Measurements from ENCODE around the gene AMIGO2. TPM values are rescaled to one million over a fixed set of nuclear protein-coding genes. Genes with fewer than 3 reads are reported as not detected.

Gene AMIGO2
- total RNA-seq, 1 experiment from 2014 or later, result 6.5 TPM

GRCh38 chr12:47123730-47124129 is 44.0 kb upstream of the AMIGO2 start:
- POLR2A ChIA-PET, result no interaction called here

More at GRCh38 chr12:47123730-47124129, 44.0 kb upstream of the AMIGO2 start:
- CTCF ChIA-PET, result no interaction called here
- no peaks in the 10 kb centered on the region for H3K36me3 Mint-ChIP-seq
- H3K4me1 Mint-ChIP-seq, result no peaks in the 10 kb centered on the region
- DNase-seq (ENCODE audit: low spot score) (no peak), ATAC-seq (no peak)
- 0 out of 2 replicates have a peak, but pooled peaks cover 2% of the 10 kb centered on the region for H3K9me3 Mint-ChIP-seq
- H3K27ac Mint-ChIP-seq, result no peak overlapping the region
- H3K27me3 Mint-ChIP-seq (ENCODE audit: low read depth), result no peaks in the 10 kb centered on the region
- H3K4me3 Mint-ChIP-seq, result no peak overlapping the region
- TF ChIP-seq ZNF416 (CRISPR knock-in tag; IDR thresholded peaks at IDR 0.05) (no peak), SOX15 (CRISPR knock-in tag; IDR thresholded peaks at IDR 0.05) (no peak), OVOL2 (CRISPR knock-in tag; IDR thresholded peaks at IDR 0.05; ENCODE audit: borderline replicate concordance) (no peak), JAZF1 (CRISPR knock-in tag; IDR thresholded peaks at IDR 0.05) (no peak), FOXP4 (CRISPR knock-in tag; IDR thresholded peaks at IDR 0.05) (no peak), ESRRA (CRISPR knock-in tag; IDR thresholded peaks at IDR 0.05; ENCODE audit: borderline replicate concordance) (no peak), EMX1 (CRISPR knock-in tag; IDR thresholded peaks at IDR 0.05) (no peak), ZNF512 (CRISPR knock-in tag; IDR thresholded peaks at IDR 0.05; ENCODE audit: borderline replicate concordance) (no peak), RELA (CRISPR knock-in tag; IDR thresholded peaks at IDR 0.05; ENCODE audit: borderline replicate concordance) (no peak), SMAD4 (CRISPR knock-in tag; IDR thresholded peaks at IDR 0.05) (no peak), ZNF671 (CRISPR knock-in tag; IDR thresholded peaks at IDR 0.05) (no peak), NR3C1 (CRISPR knock-in tag; conservative IDR thresholded peaks at IDR 0.05; ENCODE audit: low read depth) (no peak), E2F1 (CRISPR knock-in tag; IDR thresholded peaks at IDR 0.05) (no peak), TEAD4 (CRISPR knock-in tag; IDR thresholded peaks at IDR 0.05) (no peak), MAX (CRISPR knock-in tag; IDR thresholded peaks at IDR 0.05) (no peak), E2F4 (CRISPR knock-in tag; IDR thresholded peaks at IDR 0.05; ENCODE audit: borderline replicate concordance, low read depth) (no peak), AR (CRISPR knock-in tag; IDR thresholded peaks at IDR 0.05) (no peak), CREB1 (CRISPR knock-in tag; IDR thresholded peaks at IDR 0.05) (no peak), NR2C2 (CRISPR knock-in tag; IDR thresholded peaks at IDR 0.05) (no peak)
